Activated naive CD8-positive, alpha-beta T cell treated with anti-CD3 and anti-CD28 coated beads for 36 hours (primary cell): ENCODE measurements around the gene SARS1. TPM values are rescaled to one million over a fixed set of nuclear protein-coding genes. Genes with fewer than 3 reads are reported as not detected.
A peak's percentile ranks its signal among the peaks of the same experiment; 100 is the strongest.

ENCODE experiments used
- DNase-seq: peaks from one replicate; pipeline ENCODE4 v3.0.0; 2021
- H3K27ac Mint-ChIP-seq: one replicate; pipeline ENCODE4 v1.8.0; 2022; ENCODE audit warnings: mild to moderate bottlenecking, moderate library complexity, mixed read lengths
- H3K27me3 Mint-ChIP-seq: one replicate; pipeline ENCODE4 v1.8.0; 2022; ENCODE audit warnings: mild to moderate bottlenecking, mixed read lengths
- H3K36me3 Mint-ChIP-seq: one replicate; pipeline ENCODE4 v1.8.0; 2021; ENCODE audit warnings: mild to moderate bottlenecking, mixed read lengths
- H3K4me1 Mint-ChIP-seq: one replicate; pipeline ENCODE4 v1.8.0; 2021; ENCODE audit warnings: mixed read lengths
- H3K4me3 Mint-ChIP-seq: one replicate; pipeline ENCODE4 v1.8.0; 2022; ENCODE audit warnings: mild to moderate bottlenecking, moderate library complexity, mixed read lengths
- H3K9me3 Mint-ChIP-seq: one replicate; pipeline ENCODE4 v1.8.0; 2022; ENCODE audit warnings: mixed read lengths
- total RNA-seq, 2 experiments: library from RNA; stranded (reverse); gene quantifications; one replicate each; pipeline ENCODE4 v1.2.3, GENCODE V29; 2021

Gene SARS1
- total RNA-seq, 2 experiments from 2014 or later = 217 to 226 TPM

DNA sequence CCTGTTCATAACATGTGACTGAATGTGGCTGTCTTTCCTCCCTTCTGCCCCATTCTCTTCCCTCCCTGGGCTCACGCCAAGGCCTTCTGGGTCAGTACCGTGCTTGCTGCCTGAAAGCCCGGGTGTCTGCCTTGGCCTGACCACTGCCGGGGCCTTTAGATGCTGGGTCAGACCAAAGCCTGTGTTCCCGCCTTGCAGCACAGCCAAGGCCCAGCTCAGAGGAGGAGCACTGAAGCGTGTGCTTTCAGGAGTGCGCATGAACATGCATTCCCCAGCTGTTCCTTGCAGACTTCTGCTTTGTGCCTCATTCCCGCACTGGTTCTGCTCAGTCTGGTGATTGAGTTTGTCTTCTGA, 27.0 kb upstream of the SARS1 start:
- H3K27ac Mint-ChIP-seq = no peak overlapping the region
- H3K9me3 Mint-ChIP-seq = no peaks in the 10 kb centered on the region

DNA sequence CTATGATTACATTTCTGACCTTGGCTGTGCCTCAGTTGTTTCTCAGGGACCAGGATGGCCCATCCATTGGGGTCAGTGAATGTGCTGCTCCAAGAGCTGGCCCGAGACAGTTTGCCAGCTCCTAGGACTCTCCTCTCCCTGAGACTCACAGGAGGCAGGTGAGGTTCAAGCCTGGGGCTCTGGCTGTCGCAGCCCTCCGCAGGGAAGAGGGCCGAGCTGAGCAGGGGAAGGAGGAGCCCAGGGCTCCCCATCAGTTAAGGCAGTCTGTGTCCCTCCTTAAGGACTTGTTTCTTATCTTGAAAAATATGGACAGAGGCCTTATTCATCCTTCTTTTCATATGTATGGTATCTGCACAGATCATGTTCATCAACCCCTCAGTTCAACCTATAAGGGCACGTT, 26.6 kb upstream of the SARS1 start:
- DNase-seq = no peak
- no peak overlapping the region for H3K27ac Mint-ChIP-seq
- H3K36me3 Mint-ChIP-seq = no peaks in the 10 kb centered on the region
- H3K9me3 Mint-ChIP-seq = no peaks in the 10 kb centered on the region
- no peak overlapping the region for H3K4me3 Mint-ChIP-seq
- H3K27me3 Mint-ChIP-seq = no peaks in the 10 kb centered on the region
- peaks cover 2% of the 10 kb centered on the region for H3K4me1 Mint-ChIP-seq

More for the DNA sequence above, 27.0 kb upstream of the SARS1 start:
- H3K27me3 Mint-ChIP-seq = no peaks in the 10 kb centered on the region
- no peaks in the 10 kb centered on the region for H3K36me3 Mint-ChIP-seq
- no peak overlapping the region for H3K4me3 Mint-ChIP-seq
- DNase-seq = no peak
- peaks cover 2% of the 10 kb centered on the region for H3K4me1 Mint-ChIP-seq

DNA sequence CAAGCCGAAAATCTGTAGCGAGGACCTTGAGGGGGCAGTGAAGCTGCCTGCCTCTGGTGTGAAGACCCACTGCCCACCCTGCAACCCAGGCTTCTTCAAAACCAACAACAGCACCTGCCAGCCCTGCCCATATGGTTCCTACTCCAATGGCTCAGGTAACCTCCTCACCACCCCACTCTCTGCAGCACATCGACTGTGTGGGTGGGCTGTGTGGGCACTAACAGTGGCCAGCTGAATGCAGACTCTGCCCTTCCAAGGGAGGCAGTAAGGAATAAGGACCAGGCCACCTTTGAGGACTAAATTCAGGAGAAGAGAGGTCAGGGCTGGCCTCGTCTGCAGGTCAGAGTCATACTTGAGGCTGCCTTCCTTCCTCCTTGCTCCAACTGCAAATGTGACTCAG, 25.5 kb upstream of the SARS1 start:
- no peaks in the 10 kb centered on the region for H3K9me3 Mint-ChIP-seq
- DNase-seq = no peak

DNA sequence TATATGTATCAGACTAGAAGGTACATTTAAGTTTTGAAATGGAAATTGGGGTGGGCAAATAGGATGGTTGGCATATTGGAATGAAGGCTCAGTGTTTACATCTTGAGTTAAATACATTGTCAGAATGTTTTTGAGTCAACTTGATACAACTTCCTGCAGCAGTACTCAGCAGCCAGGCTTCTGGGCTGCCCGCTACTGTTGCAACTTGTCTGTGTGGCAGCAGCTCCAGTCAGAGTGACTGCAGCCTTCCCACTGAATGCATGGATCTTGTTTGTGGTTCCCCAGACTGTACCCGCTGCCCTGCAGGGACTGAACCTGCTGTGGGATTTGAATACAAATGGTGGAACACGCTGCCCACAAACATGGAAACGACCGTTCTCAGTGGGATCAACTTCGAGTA, 24.9 kb upstream of the SARS1 start:
- no peak overlapping the region for H3K4me3 Mint-ChIP-seq
- no peaks in the 10 kb centered on the region for H3K27me3 Mint-ChIP-seq
- no peak for DNase-seq
- no peaks in the 10 kb centered on the region for H3K36me3 Mint-ChIP-seq
- H3K27ac Mint-ChIP-seq = no peak overlapping the region
- peaks cover 2% of the 10 kb centered on the region for H3K4me1 Mint-ChIP-seq
- no peaks in the 10 kb centered on the region for H3K9me3 Mint-ChIP-seq

More for the DNA sequence above, 25.5 kb upstream of the SARS1 start:
- H3K27ac Mint-ChIP-seq = no peak overlapping the region
- H3K36me3 Mint-ChIP-seq = no peaks in the 10 kb centered on the region
- H3K4me1 Mint-ChIP-seq = peaks cover 2% of the 10 kb centered on the region
- H3K27me3 Mint-ChIP-seq = no peaks in the 10 kb centered on the region
- no peak overlapping the region for H3K4me3 Mint-ChIP-seq

DNA sequence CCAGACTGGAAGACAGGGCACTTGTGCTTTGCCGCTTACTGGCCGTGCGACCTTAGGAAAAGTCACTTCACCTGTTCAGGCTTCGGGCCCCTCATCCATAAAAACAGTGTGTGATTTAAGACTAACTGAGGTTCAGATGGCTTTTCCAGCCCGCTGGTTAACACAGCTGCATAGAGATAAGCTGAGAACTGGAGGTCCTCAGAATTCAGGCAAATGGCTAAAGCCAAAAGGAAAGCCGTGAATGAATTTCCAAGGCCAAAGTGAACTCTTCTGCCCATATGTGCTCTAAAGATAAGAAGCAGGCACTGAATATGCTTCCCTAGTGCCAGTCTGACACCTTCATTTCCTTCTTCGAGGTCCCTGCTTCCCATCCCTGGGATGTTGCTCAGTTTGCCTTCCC, 23.5 kb upstream of the SARS1 start:
- H3K4me3 Mint-ChIP-seq = no peak overlapping the region
- H3K36me3 Mint-ChIP-seq = no peaks in the 10 kb centered on the region

DNA sequence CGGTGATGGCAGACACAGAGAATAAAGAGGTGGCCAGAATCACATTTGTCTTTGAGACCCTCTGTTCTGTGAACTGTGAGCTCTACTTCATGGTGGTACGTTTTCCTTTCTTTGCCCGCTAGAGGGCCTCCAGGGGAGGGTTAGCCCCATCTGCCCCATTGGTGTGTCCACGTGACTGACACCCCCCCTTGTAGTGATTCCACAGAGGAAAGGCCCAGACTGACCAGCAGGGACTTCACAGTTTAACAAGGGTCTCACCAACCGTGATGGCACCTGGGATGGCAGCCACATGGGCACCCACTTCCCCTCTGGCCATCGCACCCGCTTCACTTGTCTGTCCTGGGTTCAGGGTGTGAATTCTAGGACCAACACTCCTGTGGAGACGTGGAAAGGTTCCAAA, 22.3 kb upstream of the SARS1 start:
- no peak for DNase-seq
- H3K4me1 Mint-ChIP-seq = peaks cover 2% of the 10 kb centered on the region
- no peaks in the 10 kb centered on the region for H3K27me3 Mint-ChIP-seq
- H3K9me3 Mint-ChIP-seq = no peaks in the 10 kb centered on the region
- no peak overlapping the region for H3K27ac Mint-ChIP-seq
- H3K36me3 Mint-ChIP-seq = no peaks in the 10 kb centered on the region
- no peak overlapping the region for H3K4me3 Mint-ChIP-seq

More for the DNA sequence above, 23.5 kb upstream of the SARS1 start:
- Mint-ChIP-seq H3K27ac (no peak overlapping the region), H3K9me3 (no peaks in the 10 kb centered on the region), H3K4me1 (peaks cover 2% of the 10 kb centered on the region), H3K27me3 (no peaks in the 10 kb centered on the region)
- no peak for DNase-seq

DNA sequence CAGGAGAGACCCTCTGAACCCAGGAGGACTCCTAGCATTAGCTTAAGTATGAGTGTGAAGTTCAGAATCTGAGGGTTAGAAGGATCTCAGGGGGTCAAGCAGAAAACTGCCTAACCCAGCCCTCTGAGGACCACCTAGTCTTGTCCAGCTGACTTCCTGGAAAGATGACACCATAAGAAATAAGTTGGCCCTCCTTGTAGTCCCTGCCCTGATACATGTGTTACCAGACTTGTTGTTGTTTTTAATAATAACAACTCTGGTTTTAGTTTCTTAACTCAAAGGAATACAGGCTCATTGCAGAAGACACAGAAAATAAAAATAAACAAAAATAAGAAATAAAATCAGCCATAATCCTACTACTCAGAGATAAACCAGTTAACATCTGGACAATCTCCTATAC, 21.8 kb upstream of the SARS1 start:
- H3K4me3 Mint-ChIP-seq = no peak overlapping the region
- H3K27ac Mint-ChIP-seq = no peak overlapping the region
- no peak for DNase-seq
- no peaks in the 10 kb centered on the region for H3K27me3 Mint-ChIP-seq
- no peaks in the 10 kb centered on the region for H3K36me3 Mint-ChIP-seq
- peaks cover 2% of the 10 kb centered on the region for H3K4me1 Mint-ChIP-seq
- H3K9me3 Mint-ChIP-seq = no peaks in the 10 kb centered on the region

DNA sequence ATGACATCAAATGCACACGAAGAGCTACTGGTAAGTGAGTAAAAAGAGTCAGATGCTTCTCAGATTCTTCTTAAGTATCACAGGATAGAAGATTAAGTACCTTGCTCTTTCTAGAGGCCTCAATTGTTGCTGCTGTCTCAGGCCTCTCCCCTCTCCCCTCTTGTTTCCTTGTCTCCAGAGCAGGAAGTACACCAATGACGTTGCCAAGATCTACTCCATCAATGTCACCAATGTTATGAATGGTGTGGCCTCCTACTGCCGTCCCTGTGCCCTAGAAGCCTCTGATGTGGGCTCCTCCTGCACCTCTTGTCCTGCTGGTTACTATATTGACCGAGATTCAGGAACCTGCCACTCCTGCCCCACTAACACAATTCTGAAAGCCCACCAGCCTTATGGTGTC, 21.3 kb upstream of the SARS1 start:
- H3K27ac Mint-ChIP-seq = no peak overlapping the region
- DNase-seq = no peak

DNA sequence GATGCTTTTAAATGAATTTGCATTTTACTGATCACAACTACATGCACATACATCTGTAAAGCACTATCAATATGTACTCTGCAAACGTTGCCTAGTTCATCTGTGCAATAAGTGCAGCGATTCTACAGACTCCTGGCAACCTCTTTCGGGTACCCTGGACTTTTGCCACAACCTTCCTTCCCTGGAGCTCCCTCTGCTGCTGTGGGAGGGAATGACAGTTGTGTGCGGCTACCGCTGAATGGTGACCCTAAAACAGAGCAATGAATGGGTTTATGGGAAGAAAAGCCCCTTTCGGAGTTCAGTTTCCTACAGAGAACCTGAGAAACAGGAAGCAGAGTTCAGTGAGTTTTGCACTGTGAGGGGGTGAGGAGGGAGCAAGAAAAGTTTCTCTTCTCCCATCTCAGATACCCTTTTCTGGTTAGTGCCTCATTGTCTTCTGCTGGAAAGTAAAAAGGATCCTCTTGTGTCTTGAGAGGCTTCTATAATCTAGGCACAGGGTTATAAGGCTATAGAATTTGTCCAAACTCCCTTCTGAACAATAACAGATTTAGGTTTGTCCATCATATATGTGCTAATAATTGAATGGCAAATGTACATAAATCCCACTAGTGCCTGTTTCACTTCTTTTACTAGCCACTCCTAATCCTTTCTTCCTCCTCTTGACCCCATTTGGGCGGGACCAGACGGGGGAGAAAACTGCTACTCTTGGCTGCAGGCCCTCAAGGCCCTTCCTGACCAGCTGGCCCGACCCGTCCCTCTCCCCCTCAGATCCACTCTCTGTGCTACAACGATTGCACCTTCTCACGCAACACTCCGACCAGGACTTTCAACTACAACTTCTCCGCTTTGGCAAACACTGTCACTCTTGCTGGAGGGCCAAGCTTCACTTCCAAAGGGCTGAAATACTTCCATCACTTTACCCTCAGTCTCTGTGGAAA, 19.8 kb upstream of the SARS1 start:
- Mint-ChIP-seq H3K36me3 (no peaks in the 10 kb centered on the region), H3K9me3 (no peaks in the 10 kb centered on the region), H3K4me3 (no peak overlapping the region), H3K27ac (no peak overlapping the region), H3K27me3 (no peaks in the 10 kb centered on the region), H3K4me1 (peaks cover 2% of the 10 kb centered on the region)
- peak; percentile 64 for DNase-seq

More for the DNA sequence above, 21.3 kb upstream of the SARS1 start:
- H3K4me3 Mint-ChIP-seq = no peak overlapping the region
- H3K4me1 Mint-ChIP-seq = peaks cover 2% of the 10 kb centered on the region
- no peaks in the 10 kb centered on the region for H3K36me3 Mint-ChIP-seq
- no peaks in the 10 kb centered on the region for H3K27me3 Mint-ChIP-seq
- H3K9me3 Mint-ChIP-seq = no peaks in the 10 kb centered on the region

DNA sequence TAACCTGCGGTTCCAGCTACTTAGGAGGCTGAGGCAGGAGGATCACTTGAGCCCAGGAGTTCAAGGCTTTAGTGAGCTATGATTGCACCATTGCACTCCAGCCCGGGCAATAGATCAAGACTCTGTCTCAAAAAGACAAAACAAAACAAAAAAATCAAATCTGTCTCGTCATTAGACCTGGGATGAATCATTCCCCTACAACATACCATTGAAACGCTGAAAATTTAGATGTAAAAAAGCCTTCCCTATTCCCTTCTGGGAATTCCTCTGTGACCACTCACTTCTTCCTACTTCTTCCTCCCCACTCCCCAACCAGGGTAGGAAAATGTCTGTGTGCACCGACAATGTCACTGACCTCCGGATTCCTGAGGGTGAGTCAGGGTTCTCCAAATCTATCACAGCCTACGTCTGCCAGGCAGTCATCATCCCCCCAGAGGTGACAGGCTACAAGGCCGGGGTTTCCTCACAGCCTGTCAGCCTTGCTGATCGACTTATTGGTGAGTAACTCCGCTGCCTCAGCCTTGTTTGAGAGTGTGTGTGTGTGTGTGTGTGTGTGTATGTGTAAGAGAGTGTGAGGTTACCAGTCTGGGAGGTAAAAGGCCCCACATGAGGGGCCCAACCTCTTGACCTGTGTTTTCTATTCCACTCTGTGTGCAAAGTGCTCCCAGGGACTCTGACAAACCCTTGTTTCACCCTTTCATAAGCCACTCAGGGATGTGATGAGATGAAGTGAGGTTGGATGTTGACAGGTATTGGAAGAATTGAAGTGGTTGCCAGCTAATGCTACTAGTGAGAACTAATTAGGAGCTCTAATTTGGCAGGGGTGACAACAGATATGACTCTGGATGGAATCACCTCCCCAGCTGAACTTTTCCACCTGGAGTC, 16.3 kb upstream of the SARS1 start:
- no peak overlapping the region for H3K4me3 Mint-ChIP-seq
- no peaks in the 10 kb centered on the region for H3K9me3 Mint-ChIP-seq
- H3K27ac Mint-ChIP-seq = no peak overlapping the region
- peaks cover 14% of the 10 kb centered on the region for H3K4me1 Mint-ChIP-seq
- peaks cover 2% of the 10 kb centered on the region for H3K36me3 Mint-ChIP-seq
- H3K27me3 Mint-ChIP-seq = no peaks in the 10 kb centered on the region
- DNase-seq = no peak

DNA sequence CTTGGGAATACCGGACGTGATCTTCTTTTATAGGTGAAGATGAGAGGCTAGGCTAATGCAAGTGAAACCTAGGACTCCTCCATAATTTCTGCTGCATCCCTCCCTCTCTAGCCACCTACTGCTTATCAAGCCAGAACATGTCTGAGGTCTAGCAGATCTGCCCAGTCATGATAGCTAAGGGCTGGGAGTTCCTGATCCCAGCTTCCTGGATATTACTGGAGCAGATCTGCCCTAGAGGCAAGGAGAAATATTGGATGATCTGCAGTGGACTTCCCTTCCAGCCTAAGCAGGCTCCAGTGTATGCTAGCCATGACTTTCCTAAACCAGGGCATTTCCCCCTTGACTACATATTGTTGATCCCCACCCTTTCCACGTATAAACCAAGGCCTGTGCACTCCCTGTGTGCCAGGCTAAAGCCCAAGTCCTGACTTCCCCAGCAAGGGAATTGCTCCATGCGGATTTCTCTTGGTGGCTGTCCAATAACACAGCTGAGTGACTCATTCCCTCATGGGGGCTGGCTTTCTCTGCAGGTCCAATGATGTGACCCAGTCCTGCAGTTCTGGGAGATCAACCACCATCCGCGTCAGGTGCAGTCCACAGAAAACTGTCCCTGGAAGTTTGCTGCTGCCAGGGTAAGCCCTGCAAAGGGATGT, 15.5 kb upstream of the SARS1 start:
- DNase-seq = no peak
- no peaks in the 10 kb centered on the region for H3K9me3 Mint-ChIP-seq
- H3K4me3 Mint-ChIP-seq = no peak overlapping the region
- no peaks in the 10 kb centered on the region for H3K27me3 Mint-ChIP-seq
- peaks cover 14% of the 10 kb centered on the region for H3K4me1 Mint-ChIP-seq
- H3K27ac Mint-ChIP-seq = no peak overlapping the region
- peaks cover 2% of the 10 kb centered on the region for H3K36me3 Mint-ChIP-seq

DNA sequence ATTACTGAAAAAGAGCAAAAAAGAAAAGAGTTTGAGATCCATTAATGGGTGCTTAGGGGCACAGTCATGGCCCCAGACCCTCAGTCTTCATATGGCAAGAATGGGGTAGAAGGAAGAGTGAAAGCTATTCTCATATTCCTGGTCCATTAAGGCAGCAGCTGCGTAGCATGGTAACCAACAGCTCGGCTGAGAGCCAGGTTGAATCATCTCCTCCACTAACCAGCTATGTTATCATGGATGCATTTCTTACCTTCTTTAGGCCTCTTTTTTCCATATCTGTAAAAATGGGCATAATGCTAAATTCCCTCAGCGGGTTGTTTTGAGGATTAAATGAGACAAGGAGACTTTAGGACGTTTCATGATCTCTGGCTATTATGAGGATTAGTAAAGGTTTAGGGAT, 15.0 kb upstream of the SARS1 start:
- DNase-seq = no peak
- H3K36me3 Mint-ChIP-seq = peaks cover 2% of the 10 kb centered on the region
- H3K27ac Mint-ChIP-seq = no peak overlapping the region
- no peaks in the 10 kb centered on the region for H3K9me3 Mint-ChIP-seq
- no peak overlapping the region for H3K4me3 Mint-ChIP-seq
- peaks cover 14% of the 10 kb centered on the region for H3K4me1 Mint-ChIP-seq
- no peaks in the 10 kb centered on the region for H3K27me3 Mint-ChIP-seq

DNA sequence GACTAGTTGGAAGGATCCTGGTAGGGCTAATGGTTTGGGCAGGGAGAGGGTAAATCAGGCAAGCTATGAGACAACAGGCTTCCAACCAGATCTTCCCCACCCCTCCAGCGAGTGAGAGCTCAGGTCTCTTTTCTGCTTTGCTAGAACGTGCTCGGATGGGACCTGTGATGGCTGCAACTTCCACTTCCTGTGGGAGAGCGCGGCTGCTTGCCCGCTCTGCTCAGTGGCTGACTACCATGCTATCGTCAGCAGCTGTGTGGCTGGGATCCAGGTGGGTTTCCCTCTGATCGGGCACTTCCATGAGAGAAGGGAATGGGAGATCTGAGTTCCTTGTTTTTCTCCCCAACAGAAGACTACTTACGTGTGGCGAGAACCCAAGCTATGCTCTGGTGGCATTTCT, 14.0 kb upstream of the SARS1 start:
- Mint-ChIP-seq H3K4me3 (no peak overlapping the region), H3K36me3 (peaks cover 2% of the 10 kb centered on the region), H3K27me3 (no peaks in the 10 kb centered on the region), H3K4me1 (peaks cover 14% of the 10 kb centered on the region), H3K27ac (peak overlapping the region; percentile 6), H3K9me3 (no peaks in the 10 kb centered on the region)
- no peak for DNase-seq

DNA sequence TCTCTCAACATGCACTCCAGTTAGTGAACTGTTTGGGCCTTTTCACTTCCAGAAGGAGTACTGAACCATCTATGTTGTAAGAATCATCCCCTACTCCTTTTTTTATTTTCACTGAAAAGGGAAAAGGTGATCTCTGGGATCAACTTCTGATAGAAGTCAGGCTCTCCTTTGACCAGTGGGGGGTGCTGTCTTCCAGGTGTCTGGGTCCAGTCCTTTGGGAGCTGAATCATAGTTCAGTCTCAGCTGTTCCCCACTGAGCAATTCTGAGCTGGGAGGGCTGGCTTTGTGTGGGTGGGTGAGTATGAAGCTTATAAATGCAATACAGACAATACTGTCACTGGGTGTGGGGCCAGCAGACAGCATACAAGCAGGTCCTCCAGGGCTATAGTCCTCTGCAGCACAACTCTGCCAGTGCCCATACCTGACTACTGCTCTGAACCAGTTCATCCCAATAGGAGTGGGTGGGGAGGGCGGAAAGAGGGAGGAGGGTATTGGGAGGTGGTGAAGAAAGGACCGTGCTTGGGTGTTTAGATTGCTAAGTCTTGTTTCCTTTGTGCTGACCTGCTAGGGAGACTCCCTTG, 12.5 kb upstream of the SARS1 start:
- H3K4me3 Mint-ChIP-seq = no peak overlapping the region
- H3K27me3 Mint-ChIP-seq = no peaks in the 10 kb centered on the region
- peak; percentile 66 for DNase-seq
- H3K36me3 Mint-ChIP-seq = peaks cover 2% of the 10 kb centered on the region
- no peaks in the 10 kb centered on the region for H3K9me3 Mint-ChIP-seq
- H3K4me1 Mint-ChIP-seq = peaks cover 14% of the 10 kb centered on the region
- no peak overlapping the region for H3K27ac Mint-ChIP-seq

DNA sequence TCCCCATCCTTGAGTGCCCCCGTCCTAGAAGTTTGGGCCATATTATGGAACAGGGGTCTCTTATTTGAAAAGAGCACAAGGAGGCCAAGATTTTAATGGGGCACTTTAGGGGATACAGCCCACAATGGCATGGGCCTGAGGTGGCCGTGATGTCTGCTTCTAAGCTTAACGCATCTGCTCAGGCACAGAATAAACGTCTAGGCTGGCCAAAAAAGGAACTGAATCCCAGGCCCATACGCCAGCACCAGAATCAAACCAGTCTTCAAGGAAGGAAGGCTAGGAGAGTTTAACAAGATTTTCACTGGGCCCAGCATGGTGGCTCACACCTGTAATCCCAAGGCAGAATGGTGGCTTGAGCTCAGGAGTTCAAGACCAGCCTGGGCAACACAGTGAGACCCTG, 9.2 kb upstream of the SARS1 start:
- Mint-ChIP-seq H3K4me1 (peaks cover 9% of the 10 kb centered on the region), H3K36me3 (peaks cover 2% of the 10 kb centered on the region)
- no peak for DNase-seq

More for the DNA sequence above, 9.2 kb upstream of the SARS1 start:
- H3K4me3 Mint-ChIP-seq = no peak overlapping the region
- no peaks in the 10 kb centered on the region for H3K27me3 Mint-ChIP-seq
- no peak overlapping the region for H3K27ac Mint-ChIP-seq
- H3K9me3 Mint-ChIP-seq = no peaks in the 10 kb centered on the region
